Spinal cord (tissue), 10 donors: ENCODE data around the gene FTO. TPM values are rescaled to one million over a fixed set of nuclear protein-coding genes. Genes with fewer than 3 reads are reported as not detected.
"Not testable (repeated sequence)": the region's sequence is repeated elsewhere in the genome, so short reads cannot be mapped to it uniquely, and the experiment has no call there.

Experiments
- DNase-seq, 6 donors: peaks; one replicate each; pipeline versions ENCODE4 v3.0.0 to v3.0.0-alpha.2; 2013 to 2015; ENCODE audit warnings: low spot score in 6 of 6, low read depth in 4 of 6
- H3K27ac ChIP-seq: one replicate; pipeline ENCODE4 v1.5.1; 2013; ENCODE audit warnings: low read depth, low read length, control low read depth
- H3K27me3 ChIP-seq: one replicate; pipeline ENCODE4 v1.6.1; 2013; ENCODE audit warnings: low read length; ENCODE audit not compliant: control insufficient read depth, insufficient read depth
- H3K36me3 ChIP-seq: one replicate; pipeline ENCODE4 v1.6.1; 2013; ENCODE audit warnings: low read length; ENCODE audit not compliant: control insufficient read depth, insufficient read depth
- H3K4me1 ChIP-seq: one replicate; pipeline ENCODE4 v1.6.1; 2013; ENCODE audit warnings: low read length; ENCODE audit not compliant: control insufficient read depth, insufficient read depth
- H3K4me3 ChIP-seq: one replicate; pipeline ENCODE4 v1.5.1; 2013; ENCODE audit warnings: low read depth, low read length, control low read depth
- H3K9me3 ChIP-seq: one replicate; pipeline ENCODE4 v1.6.1; 2013; ENCODE audit warnings: low read length; ENCODE audit not compliant: control insufficient read depth, insufficient read depth
- WGBS: methylation state at CpG from one replicate; pipeline ENCODE4 v1.1.5; 2013; ENCODE audit warnings: missing lambda C conversion rate; ENCODE audit not compliant: insufficient coverage; 5-methylcytosine and 5-hydroxymethylcytosine counted together
- polyA plus RNA-seq, 2 donors: library from polyadenylated mRNA; unstranded; fragments of 120-200 nt; gene quantifications; one replicate each; pipeline ENCODE4 v1.2.1, GENCODE V29; 2013; ENCODE audit not compliant: insufficient read length in 2 of 2
- total RNA-seq, 2 donors: library from RNA; depleted of rRNA in 1 of 2; stranded (reverse); fragments of 120-200 nt in 1 of 2; fragments of >200 nt in 1 of 2; gene quantifications; one replicate each; pipeline versions ENCODE4 v1.2.3 to v1.2.4, GENCODE V29; 2013 to 2014
- donor health status: healthy.

The FTO gene
- total and polyA plus RNA-seq, 4 donors: 129 to 183 (median 140) TPM

- not testable (repeated sequence) for H3K27ac ChIP-seq, H3K27me3 ChIP-seq
- no CpG with 5 or more reads among the region's 5 CpGs for WGBS
These were observed 142.6 kb downstream of the FTO start for GRCh38 chr16:53846549-53846948.

GRCh38 chr16:53846971-53847370 is 143.0 kb downstream of the FTO start:
- Histone ChIP-seq H3K9me3 (no peaks in the 10 kb centered on the region), H3K27ac (no peak overlapping the region), H3K4me1 (peaks cover 6% of the 10 kb centered on the region), H3K4me3 (no peak overlapping the region), H3K27me3 (no peaks in the 10 kb centered on the region), H3K36me3 (no peaks in the 10 kb centered on the region)
- no peak for DNase-seq
- 100% methylated on average over 2 of the region's 6 CpGs for WGBS

More at GRCh38 chr16:53846549-53846948, 142.6 kb downstream of the FTO start:
- not testable (repeated sequence) for H3K4me1 ChIP-seq, H3K36me3 ChIP-seq, H3K4me3 ChIP-seq, H3K9me3 ChIP-seq, DNase-seq

- H3K4me1 ChIP-seq: peaks cover 3% of the 10 kb centered on the region
- peak overlapping the region; percentile 3 for H3K27ac ChIP-seq
- 40% methylated on average over 1 of the region's 3 CpGs for WGBS
- H3K36me3 ChIP-seq: no peaks in the 10 kb centered on the region
- no peaks in the 10 kb centered on the region for H3K27me3 ChIP-seq
- no peaks in the 10 kb centered on the region for H3K9me3 ChIP-seq
- H3K4me3 ChIP-seq: no peak overlapping the region
- peak in 3 of 6 donors; percentile 20 to 45 (median 43) for DNase-seq
These were observed 144.5 kb downstream of the FTO start for GRCh38 chr16:53848277-53848942.

- H3K9me3 ChIP-seq: no peaks in the 10 kb centered on the region
- peaks cover 3% of the 10 kb centered on the region for H3K4me1 ChIP-seq
- no peak overlapping the region for H3K27ac ChIP-seq
- WGBS: no CpG with 5 or more reads among the region's 1 CpG
- no peaks in the 10 kb centered on the region for H3K27me3 ChIP-seq
- H3K4me3 ChIP-seq: no peak overlapping the region
- H3K36me3 ChIP-seq: no peaks in the 10 kb centered on the region
- DNase-seq: no peak
These were observed 145.0 kb downstream of the FTO start for GRCh38 chr16:53848950-53849349.

GRCh38 chr16:53849585-53849984 is 145.6 kb downstream of the FTO start:
- Histone ChIP-seq H3K9me3 (no peaks in the 10 kb centered on the region), H3K4me1 (no peaks in the 10 kb centered on the region), H3K27me3 (no peaks in the 10 kb centered on the region), H3K4me3 (no peak overlapping the region), H3K36me3 (no peaks in the 10 kb centered on the region), H3K27ac (no peak overlapping the region)
- no peak for DNase-seq
- 100% methylated on average over 1 of the region's 1 CpG for WGBS

GRCh38 chr16:53849994-53850393 is 146.0 kb downstream of the FTO start:
- Histone ChIP-seq H3K27me3 (no peaks in the 10 kb centered on the region), H3K4me1 (no peaks in the 10 kb centered on the region), H3K4me3 (no peak overlapping the region), H3K27ac (no peak overlapping the region), H3K36me3 (no peaks in the 10 kb centered on the region), H3K9me3 (no peaks in the 10 kb centered on the region)
- DNase-seq: no peak
- no CpG with 5 or more reads among the region's 1 CpG for WGBS

GRCh38 chr16:53852678-53853077 is 148.7 kb downstream of the FTO start:
- no peaks in the 10 kb centered on the region for H3K27me3 ChIP-seq
- no peak overlapping the region for H3K4me3 ChIP-seq
- H3K27ac ChIP-seq: no peak overlapping the region
- H3K4me1 ChIP-seq: no peaks in the 10 kb centered on the region
- DNase-seq: no peak
- no peaks in the 10 kb centered on the region for H3K36me3 ChIP-seq
- WGBS: 100% methylated on average over 2 of the region's 6 CpGs
- H3K9me3 ChIP-seq: no peaks in the 10 kb centered on the region

- H3K27me3 ChIP-seq: no peaks in the 10 kb centered on the region
- no peak for DNase-seq
- no peaks in the 10 kb centered on the region for H3K9me3 ChIP-seq
- H3K36me3 ChIP-seq: no peaks in the 10 kb centered on the region
- no peaks in the 10 kb centered on the region for H3K4me1 ChIP-seq
- no peak overlapping the region for H3K27ac ChIP-seq
- no peak overlapping the region for H3K4me3 ChIP-seq
These were observed 151.1 kb downstream of the FTO start for GRCh38 chr16:53855056-53855455.

- no CpG with 5 or more reads among the region's 1 CpG for WGBS
These were observed 151.6 kb downstream of the FTO start for GRCh38 chr16:53855511-53855910.

GRCh38 chr16:53859995-53860540 is 156.1 kb downstream of the FTO start:
- no peak overlapping the region for H3K4me3 ChIP-seq
- no peaks in the 10 kb centered on the region for H3K4me1 ChIP-seq
- no peak for DNase-seq
- H3K27me3 ChIP-seq: no peaks in the 10 kb centered on the region
- 100% methylated on average over 1 of the region's 2 CpGs for WGBS
- no peaks in the 10 kb centered on the region for H3K36me3 ChIP-seq
- H3K27ac ChIP-seq: no peak overlapping the region
- H3K9me3 ChIP-seq: no peaks in the 10 kb centered on the region

More at GRCh38 chr16:53855511-53855910, 151.6 kb downstream of the FTO start:
- Histone ChIP-seq H3K4me3 (no peak overlapping the region), H3K36me3 (no peaks in the 10 kb centered on the region), H3K4me1 (no peaks in the 10 kb centered on the region), H3K27ac (no peak overlapping the region), H3K27me3 (no peaks in the 10 kb centered on the region), H3K9me3 (no peaks in the 10 kb centered on the region)
- DNase-seq: no peak
